GM18907 (cell line): ENCODE measurements around the gene NOC3L.

ENCODE experiments used
- ATAC-seq: cut with Tn5 transposase; IDR thresholded peaks from one replicate; pipeline ENCODE4 v1.9.1; 2021; ENCODE audit warnings: mild to moderate bottlenecking, moderate library complexity; ENCODE audit not compliant: unreplicated experiment

Gene NOC3L

GRCh38 chr10:94308866-94309265 lies 53.9 kb downstream of the NOC3L start:
- no peak for ATAC-seq

- no peak for ATAC-seq
Observed at GRCh38 chr10:94307046-94307615, 55.6 kb downstream of the NOC3L start.

DNA sequence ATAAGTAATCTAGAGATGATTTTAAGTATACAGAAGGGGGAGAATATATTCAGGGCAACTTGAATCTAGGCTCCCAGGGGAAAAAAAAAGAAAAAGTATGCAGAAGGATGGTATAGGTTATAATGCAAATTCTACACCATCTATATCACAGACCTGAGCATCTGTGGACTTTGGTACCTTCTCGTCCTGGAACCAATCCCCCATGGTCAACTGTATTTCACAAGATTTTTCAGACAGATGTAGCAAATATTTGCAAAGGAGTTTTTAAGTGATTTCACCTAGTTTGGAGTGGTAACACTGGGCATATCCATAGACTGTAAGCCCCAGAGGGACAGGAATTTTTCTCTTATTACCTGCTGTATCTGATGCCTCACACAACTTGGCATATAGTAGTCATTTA lies 58.8 kb downstream of the NOC3L start:
- ATAC-seq = no peak

GRCh38 chr10:94300042-94300441 lies 62.7 kb downstream of the NOC3L start:
- ATAC-seq = no peak

DNA sequence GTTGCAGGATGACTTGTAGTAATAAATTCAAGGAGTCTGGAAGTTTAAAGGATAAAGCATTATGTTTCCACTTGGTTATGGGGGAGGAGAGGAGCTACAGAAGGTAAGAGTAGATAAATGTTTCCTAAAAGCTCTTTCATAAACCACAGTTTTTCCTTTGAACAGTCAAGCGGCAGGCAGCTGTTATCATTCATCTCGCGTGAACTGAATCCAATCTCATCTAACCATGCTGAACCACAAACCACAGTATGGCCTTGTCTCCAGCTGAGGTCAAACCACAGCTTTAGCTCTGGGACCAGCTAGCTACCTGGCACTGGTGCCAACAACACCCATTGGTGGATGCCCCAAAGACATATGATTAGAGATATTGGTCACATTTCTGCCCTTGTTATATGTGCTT lies 63.3 kb downstream of the NOC3L start:
- peak; percentile 61 for ATAC-seq

GRCh38 chr10:94294168-94294567 lies 68.6 kb downstream of the NOC3L start:
- ATAC-seq = no peak

DNA sequence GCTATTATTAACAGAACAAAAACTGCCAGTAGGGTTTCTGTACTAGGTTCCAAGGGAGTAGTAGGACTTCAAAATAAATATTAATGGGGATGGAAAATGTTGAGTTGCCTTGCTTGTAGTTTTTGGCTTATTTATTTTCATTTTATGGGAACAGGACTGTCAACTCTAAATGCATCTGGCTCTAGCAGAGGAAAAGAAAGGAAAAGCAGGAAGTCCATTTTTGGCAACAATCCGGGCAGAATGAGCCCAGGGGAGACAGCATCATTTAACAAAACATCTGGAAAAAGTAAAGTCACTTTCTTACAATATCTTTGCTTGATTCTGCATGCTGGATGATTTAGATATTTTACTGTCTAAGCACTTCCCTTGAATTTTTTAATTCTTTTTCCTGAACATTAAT lies 69.4 kb downstream of the NOC3L start:
- ATAC-seq = no peak

- ATAC-seq = no peak
Observed at GRCh38 chr10:94292434-94293090, 70.2 kb downstream of the NOC3L start.

- ATAC-seq = no peak
Observed at GRCh38 chr10:94288361-94289101, 74.2 kb downstream of the NOC3L start.

GRCh38 chr10:94287336-94287735 lies 75.4 kb downstream of the NOC3L start:
- no peak for ATAC-seq

DNA sequence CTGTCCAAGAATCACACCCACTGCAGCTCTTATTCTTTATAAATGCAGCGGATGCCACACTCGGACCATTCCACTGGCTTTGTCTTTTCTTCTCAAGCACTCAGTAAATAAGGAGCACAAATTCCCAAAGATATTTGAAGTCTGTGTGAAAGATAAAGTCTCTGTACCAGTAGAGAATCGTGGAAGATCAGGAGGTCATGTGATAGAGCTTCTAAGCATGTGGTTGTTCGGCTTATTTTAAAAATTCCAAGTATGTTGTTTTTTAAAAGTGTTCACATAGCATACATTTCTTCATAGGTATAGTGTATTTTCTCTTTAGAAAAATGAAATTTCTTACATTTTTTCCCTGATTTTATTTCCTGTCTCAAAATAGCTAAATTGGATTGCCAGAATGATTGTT lies 75.8 kb downstream of the NOC3L start:
- ATAC-seq = no peak

GRCh38 chr10:94285271-94285670 lies 77.5 kb downstream of the NOC3L start:
- no peak for ATAC-seq
